Muscle of leg (tissue), 16 donors: ENCODE results near the gene TENT5C. TPM values are rescaled to one million over a fixed set of nuclear protein-coding genes. Genes with fewer than 3 reads are reported as not detected.
"Not testable (repeated sequence)": the region's sequence is repeated elsewhere in the genome, so short reads cannot be mapped to it uniquely, and the experiment has no call there.

Experiments used
- DNase-seq: peaks from one replicate; pipeline ENCODE4 v3.0.0; 2013
- H3K27ac ChIP-seq: one replicate; pipeline ENCODE4 v1.5.1; 2013; ENCODE audit warnings: mild to moderate bottlenecking, low read length, control low read depth
- H3K27me3 ChIP-seq: one replicate; pipeline ENCODE4 v1.6.1; 2013; ENCODE audit warnings: low read length; ENCODE audit not compliant: control insufficient read depth, insufficient read depth
- H3K36me3 ChIP-seq: one replicate; pipeline ENCODE4 v1.6.1; 2013; ENCODE audit warnings: low read length; ENCODE audit not compliant: control insufficient read depth, insufficient read depth
- H3K4me1 ChIP-seq: one replicate; pipeline ENCODE4 v1.6.1; 2013; ENCODE audit warnings: low read length; ENCODE audit not compliant: control insufficient read depth, insufficient read depth
- H3K4me3 ChIP-seq: one replicate; pipeline ENCODE4 v1.5.1; 2013; ENCODE audit warnings: low read length, control low read depth
- H3K9me3 ChIP-seq: replicated peaks from 2 replicates; pipeline ENCODE4 v1.6.1; 2013; ENCODE audit warnings: low read depth, low read length; ENCODE audit not compliant: control insufficient read depth
- WGBS: methylation state at CpG from one replicate; pipeline ENCODE4 v1.1.5; 2013; ENCODE audit warnings: missing lambda C conversion rate; ENCODE audit not compliant: insufficient coverage; 5-methylcytosine and 5-hydroxymethylcytosine counted together
- long read RNA-seq, 11 donors: transcript quantifications; one replicate each; lab custom pipeline, GENCODE V29; 2026
- polyA plus RNA-seq, 8 donors: library from polyadenylated mRNA; unstranded; fragments of 120-200 nt; gene quantifications; one replicate each; pipeline versions ENCODE4 v1.2.1 to v1.2.3, GENCODE V29; 2013; ENCODE audit warnings: inconsistent platforms in 1 of 8, low replicate concordance in 1 of 8; ENCODE audit not compliant: insufficient read length in 8 of 8, insufficient read depth in 1 of 8
- total RNA-seq: library from RNA; stranded (reverse); fragments of 120-200 nt; gene quantifications from one replicate; pipeline ENCODE4 v1.2.4, GENCODE V29; 2013

TENT5C gene
- total RNA-seq (6.6 TPM), polyA plus RNA-seq (1 to 10 TPM; 1.9 to 5.3 (median 3.5) TPM)
- long read RNA-seq, donor 1 = 0 reads
- long read RNA-seq, donor 2 = 0 reads
- long read RNA-seq, donor 3 = 0 reads
- long read RNA-seq, donor 4, full-length matches to known transcripts = 1 of 1 reads
- long read RNA-seq, donor 4, partial matches to known transcripts = 0 of 1 reads
- long read RNA-seq, donor 4, other reads (novel, unspliced or antisense) = 0 of 1 reads
- long read RNA-seq, donor 5, full-length matches to known transcripts = 1 of 1 reads
- long read RNA-seq, donor 5, partial matches to known transcripts = 0 of 1 reads
- long read RNA-seq, donor 5, other reads (novel, unspliced or antisense) = 0 of 1 reads
- long read RNA-seq, donor 6, full-length matches to known transcripts = 1 of 1 reads
- long read RNA-seq, donor 6, partial matches to known transcripts = 0 of 1 reads
- long read RNA-seq, donor 6, other reads (novel, unspliced or antisense) = 0 of 1 reads
- long read RNA-seq, donor 7, full-length matches to known transcripts = 1 of 1 reads
- long read RNA-seq, donor 7, partial matches to known transcripts = 0 of 1 reads
- long read RNA-seq, donor 7, other reads (novel, unspliced or antisense) = 0 of 1 reads
- long read RNA-seq, donor 8, full-length matches to known transcripts = 3 of 3 reads
- long read RNA-seq, donor 8, partial matches to known transcripts = 0 of 3 reads
- long read RNA-seq, donor 8, other reads (novel, unspliced or antisense) = 0 of 3 reads
- long read RNA-seq, donor 9 = 0 reads
- long read RNA-seq, donor 10, full-length matches to known transcripts = 1 of 6 reads
- long read RNA-seq, donor 10, partial matches to known transcripts = 5 of 6 reads
- long read RNA-seq, donor 10, other reads (novel, unspliced or antisense) = 0 of 6 reads
- long read RNA-seq, donor 11, full-length matches to known transcripts = 1 of 1 reads
- long read RNA-seq, donor 11, partial matches to known transcripts = 0 of 1 reads
- long read RNA-seq, donor 11, other reads (novel, unspliced or antisense) = 0 of 1 reads

DNA sequence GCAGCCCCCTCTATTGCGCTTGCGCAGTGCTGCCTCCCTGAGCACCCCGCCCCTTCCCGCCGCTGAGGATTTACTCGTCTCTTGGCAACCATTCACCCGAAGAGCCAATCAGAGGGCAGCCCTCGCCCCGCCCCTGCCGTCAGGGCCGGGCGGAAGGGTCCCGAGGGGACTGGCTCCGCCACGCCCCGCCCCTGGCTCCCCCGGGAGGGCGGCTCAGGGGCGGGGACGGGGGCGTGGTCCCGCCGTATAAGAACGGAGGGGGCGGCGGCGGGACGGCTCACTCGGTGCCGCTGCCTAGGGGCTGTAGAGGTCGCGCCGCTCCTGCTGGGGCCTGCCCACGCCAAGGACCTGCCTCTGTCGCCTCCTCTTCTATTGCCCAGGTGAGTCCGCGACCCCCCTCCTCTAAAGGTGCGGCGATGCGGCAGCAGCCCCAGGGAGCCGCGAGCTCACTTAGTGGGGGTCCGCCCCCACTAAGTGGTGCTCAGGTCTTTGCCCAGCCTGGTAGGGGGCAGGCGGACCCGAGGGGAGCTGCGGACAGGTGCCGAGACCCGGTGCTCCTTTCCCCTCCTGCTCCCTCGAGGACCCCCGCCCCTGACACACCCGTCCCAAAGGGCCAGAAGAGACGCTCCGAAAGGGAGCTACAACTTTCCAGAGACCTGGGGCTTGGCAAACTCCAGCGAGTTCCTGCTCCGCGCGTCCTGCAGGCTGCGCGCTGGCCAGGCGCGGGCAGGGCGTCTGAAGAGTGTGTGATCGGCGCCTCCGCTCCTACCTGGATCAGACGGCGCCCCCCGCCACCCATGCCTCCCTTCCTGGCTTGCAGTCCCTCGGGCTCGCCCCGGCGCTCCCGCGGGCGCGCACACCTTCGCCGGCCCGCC, at the start of gene TENT5C:
Gene TENT5C, plus strand, starts transcription at position 275 of the 875 bp plus-strand sequence. CDS start 16,821 bp downstream, outside the sequence.
- Histone ChIP-seq H3K4me1 (peaks cover 20% of the 10 kb centered on the region), H3K4me3 (peak within 1 kb of the TSS; percentile 82), H3K27ac (no peak within 1 kb of the TSS), H3K9me3 (no peaks in the 10 kb centered on the region), H3K36me3 (no peaks in the 10 kb centered on the region), H3K27me3 (peaks cover 36% of the 10 kb centered on the region)
- DNase-seq = peak; percentile 97
- WGBS = under 1% methylated on average over 60 of the region's 79 CpGs

DNA sequence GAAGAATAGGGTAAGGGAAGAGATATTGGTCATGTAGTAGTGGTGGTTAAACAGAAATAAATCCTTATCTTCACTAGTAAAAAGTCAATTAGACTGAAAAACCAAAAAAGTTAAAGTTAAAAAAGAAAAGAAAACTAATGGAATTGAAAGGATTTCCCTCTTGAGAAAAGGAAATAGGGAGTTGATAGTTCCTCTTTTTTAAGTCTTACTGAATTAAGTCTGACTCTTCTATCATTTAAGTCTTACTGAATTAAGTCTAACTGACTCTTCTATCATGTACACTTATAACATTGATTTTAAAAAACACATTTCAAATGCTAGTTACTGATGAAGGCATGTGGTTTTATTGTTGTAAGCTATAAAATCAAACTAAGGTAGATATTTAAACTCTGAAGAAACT, 49.5 kb upstream of the TENT5C start:
- H3K27ac ChIP-seq = no peak overlapping the region
- no peaks in the 10 kb centered on the region for H3K27me3 ChIP-seq
- H3K36me3 ChIP-seq = no peaks in the 10 kb centered on the region
- no peaks in the 10 kb centered on the region for H3K4me1 ChIP-seq
- no peak overlapping the region for H3K4me3 ChIP-seq
- no peak for DNase-seq
- H3K9me3 ChIP-seq = peaks cover 3% of the 10 kb centered on the region

DNA sequence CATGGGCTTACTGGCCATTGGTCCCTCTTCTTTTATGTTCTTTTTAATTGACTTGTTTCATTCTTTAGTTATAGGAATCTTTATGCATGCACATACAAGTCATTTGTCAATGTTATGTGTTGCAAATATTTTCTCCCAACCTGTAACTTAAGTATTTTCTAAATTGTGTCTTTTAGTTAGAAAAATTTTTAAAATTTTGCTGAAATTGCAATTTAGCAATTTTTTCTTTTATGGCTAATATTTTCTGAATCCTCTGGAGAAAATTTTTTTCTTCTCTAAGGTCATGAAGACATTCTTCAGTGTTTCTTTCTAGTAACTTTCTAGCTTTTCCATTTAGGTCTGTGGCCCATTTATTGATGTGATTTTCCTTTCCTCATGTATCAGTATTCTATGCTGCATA, 48.9 kb upstream of the TENT5C start:
- H3K4me1 ChIP-seq = no peaks in the 10 kb centered on the region
- H3K36me3 ChIP-seq = no peaks in the 10 kb centered on the region
- H3K4me3 ChIP-seq = no peak overlapping the region
- H3K27ac ChIP-seq = no peak overlapping the region
- DNase-seq = no peak
- no peaks in the 10 kb centered on the region for H3K27me3 ChIP-seq
- peaks cover 3% of the 10 kb centered on the region for H3K9me3 ChIP-seq

DNA sequence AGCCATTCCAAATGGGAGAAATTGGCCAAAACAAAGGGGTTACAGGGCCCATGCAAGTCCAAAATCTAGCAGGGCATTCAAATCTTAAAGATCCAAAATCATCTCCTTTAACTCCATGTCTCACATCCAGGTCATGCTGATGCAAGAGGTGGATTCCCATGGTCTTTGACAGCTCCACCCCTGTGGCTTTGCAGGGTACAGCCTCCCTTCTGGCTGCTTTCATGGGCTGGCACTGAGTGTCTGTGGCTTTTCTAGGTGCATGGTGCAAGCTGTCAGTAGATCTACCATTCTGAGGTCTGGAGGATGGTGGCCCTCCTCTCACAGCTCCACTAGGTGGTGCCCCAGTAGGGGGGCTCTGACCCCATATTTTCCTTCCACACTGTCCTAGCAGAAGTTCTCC, 47.4 kb upstream of the TENT5C start:
- H3K4me3 ChIP-seq, H3K4me1 ChIP-seq, H3K36me3 ChIP-seq, DNase-seq, H3K27ac ChIP-seq, H3K9me3 ChIP-seq, H3K27me3 ChIP-seq: not testable (repeated sequence)

DNA sequence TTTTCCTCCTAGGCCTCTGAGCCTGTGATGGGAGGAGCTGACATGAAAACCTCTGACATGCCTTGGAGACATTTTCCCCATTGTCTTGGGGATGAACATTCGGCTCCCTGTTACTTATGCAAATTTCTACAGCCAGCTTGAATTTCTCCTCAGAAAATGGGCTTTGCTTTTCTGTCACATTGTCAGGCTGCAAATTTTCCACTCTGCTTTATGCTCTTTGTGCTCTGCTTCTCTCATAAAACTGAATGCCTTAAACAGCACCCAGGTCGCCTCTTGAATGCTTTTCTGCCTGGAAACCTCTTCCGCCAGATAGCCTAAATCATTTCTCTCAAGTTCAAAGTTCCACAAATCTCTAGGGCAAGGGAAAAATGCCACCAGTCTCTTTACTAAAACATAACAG, 46.7 kb upstream of the TENT5C start:
- H3K27me3 ChIP-seq = no peaks in the 10 kb centered on the region
- WGBS = 90% methylated on average over 3 of the region's 3 CpGs
- DNase-seq = no peak
- peaks cover 3% of the 10 kb centered on the region for H3K9me3 ChIP-seq
- H3K36me3 ChIP-seq = no peaks in the 10 kb centered on the region
- no peak overlapping the region for H3K4me3 ChIP-seq
- H3K27ac ChIP-seq = no peak overlapping the region
- H3K4me1 ChIP-seq = no peaks in the 10 kb centered on the region

DNA sequence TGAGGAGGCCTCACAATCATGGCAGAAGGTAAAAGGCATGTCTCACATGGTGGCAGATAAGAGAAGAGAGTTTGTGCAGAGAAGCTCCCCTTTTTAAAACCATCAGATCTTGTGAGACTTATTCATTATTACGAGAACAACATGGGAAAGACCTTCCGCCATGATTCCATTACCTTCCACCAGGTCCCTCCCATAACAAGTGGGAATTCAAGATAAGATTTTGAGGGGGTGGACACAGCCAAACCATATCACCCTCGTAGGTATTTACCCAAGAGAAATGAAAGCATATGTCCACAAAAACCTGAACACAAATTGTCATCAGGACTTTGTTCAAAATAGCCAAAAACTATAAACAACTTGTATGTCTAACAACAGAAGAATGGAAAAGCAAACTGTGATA, 45.9 kb upstream of the TENT5C start:
- no peak for DNase-seq
- Histone ChIP-seq H3K27ac (no peak overlapping the region), H3K27me3 (no peaks in the 10 kb centered on the region), H3K4me1 (no peaks in the 10 kb centered on the region), H3K36me3 (no peaks in the 10 kb centered on the region), H3K9me3 (peaks cover 3% of the 10 kb centered on the region), H3K4me3 (no peak overlapping the region)
- no CpG with 5 or more reads among the region's 3 CpGs for WGBS

DNA sequence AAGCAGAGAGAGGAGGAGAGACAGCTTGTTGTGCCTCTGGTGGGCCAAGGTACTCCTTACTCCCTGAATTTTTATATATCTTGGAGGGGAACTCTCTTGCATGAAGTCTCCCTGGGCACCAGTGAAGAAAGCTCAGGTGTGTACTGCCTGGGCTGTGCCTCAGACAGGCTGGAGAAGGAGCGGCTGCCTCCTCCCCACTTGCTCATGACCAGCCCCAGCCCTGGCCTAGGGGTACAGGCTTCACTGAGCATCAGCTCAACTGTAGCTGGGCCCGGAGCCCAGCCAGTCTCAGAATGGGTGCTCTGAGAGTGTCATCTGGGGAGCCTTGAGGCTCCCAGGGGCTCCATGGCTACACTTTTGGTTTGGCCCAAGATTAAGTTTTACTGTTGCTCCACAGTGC, 44.8 kb upstream of the TENT5C start:
- Histone ChIP-seq H3K36me3 (no peaks in the 10 kb centered on the region), H3K27me3 (no peaks in the 10 kb centered on the region), H3K4me3 (no peak overlapping the region), H3K9me3 (peaks cover 3% of the 10 kb centered on the region), H3K4me1 (no peaks in the 10 kb centered on the region), H3K27ac (no peak overlapping the region)
- 90% methylated on average over 2 of the region's 2 CpGs for WGBS
- no peak for DNase-seq

DNA sequence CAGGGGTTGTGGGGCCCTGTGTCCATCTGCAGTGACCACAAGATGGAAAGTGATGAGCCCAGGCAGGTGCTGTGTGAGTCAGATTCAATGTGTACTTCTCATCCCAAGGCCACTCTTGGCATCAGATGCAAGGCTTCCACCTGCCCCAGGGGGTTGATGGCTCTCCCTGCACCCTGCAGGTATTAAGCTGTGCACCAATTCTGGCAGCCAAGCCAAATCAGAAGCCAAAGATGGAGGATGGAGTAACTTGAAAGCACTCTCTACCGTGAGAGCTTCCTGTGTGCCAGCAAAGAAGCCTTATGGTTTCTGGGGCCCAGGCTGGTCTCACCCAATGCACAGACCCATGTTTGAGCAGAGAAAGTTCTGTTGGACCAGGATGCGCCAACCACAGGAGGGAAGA, 44.3 kb upstream of the TENT5C start:
- no peak overlapping the region for H3K27ac ChIP-seq
- H3K9me3 ChIP-seq = peaks cover 3% of the 10 kb centered on the region
- no peaks in the 10 kb centered on the region for H3K27me3 ChIP-seq
- 100% methylated on average over 1 of the region's 2 CpGs for WGBS
- no peaks in the 10 kb centered on the region for H3K36me3 ChIP-seq
- DNase-seq = no peak
- no peak overlapping the region for H3K4me3 ChIP-seq
- H3K4me1 ChIP-seq = no peaks in the 10 kb centered on the region

DNA sequence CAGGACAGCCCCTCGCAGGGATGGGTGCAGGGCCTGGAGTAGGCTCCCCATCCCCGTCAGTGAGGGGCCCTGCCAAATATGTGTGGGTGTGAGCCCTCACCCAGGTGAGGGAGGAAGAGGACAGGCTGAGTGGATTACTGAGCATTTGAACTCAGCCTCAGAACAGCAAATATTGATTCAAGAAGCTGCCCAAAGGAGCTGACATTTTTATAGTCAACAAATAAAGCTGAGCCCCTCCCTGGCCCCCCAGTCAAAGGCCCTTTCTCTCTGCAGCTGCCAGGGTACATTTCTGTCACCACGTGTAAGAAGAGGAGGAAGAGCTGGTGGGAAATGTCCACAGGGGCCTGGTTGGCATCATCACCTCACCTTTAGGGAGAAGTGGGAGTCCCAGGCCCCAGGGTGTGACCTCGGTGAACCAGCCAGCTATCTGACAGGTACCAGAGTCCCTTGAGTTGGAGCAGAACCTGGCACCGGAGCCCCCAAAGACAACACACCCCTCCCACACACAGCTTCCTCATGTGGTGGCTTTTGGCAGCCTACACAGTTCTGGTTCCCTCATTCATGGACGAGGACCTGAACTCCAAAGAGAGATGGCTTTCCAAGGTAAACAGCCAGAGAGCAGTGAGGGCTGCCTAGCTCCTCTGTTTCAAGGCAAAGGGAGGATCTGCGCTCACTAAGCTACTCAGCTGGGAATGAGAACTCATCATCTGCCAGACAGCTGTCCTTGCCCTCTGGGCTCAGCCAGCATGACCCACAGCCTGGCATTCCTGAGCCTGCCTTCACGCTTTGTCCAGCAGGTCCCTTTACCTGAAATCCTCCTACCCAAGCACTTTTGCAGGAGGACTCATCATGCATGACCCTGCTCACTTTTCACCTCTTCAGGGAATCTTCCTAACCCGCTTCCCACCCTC, 43.0 kb upstream of the TENT5C start:
- peaks cover 3% of the 10 kb centered on the region for H3K9me3 ChIP-seq
- DNase-seq = no peak
- H3K27ac ChIP-seq = no peak overlapping the region
- no peaks in the 10 kb centered on the region for H3K27me3 ChIP-seq
- no peak overlapping the region for H3K4me3 ChIP-seq
- H3K36me3 ChIP-seq = no peaks in the 10 kb centered on the region
- no peaks in the 10 kb centered on the region for H3K4me1 ChIP-seq
- WGBS = 68% methylated on average over 5 of the region's 9 CpGs
